ENCODE results near the gene EFNA3.

DNA sequence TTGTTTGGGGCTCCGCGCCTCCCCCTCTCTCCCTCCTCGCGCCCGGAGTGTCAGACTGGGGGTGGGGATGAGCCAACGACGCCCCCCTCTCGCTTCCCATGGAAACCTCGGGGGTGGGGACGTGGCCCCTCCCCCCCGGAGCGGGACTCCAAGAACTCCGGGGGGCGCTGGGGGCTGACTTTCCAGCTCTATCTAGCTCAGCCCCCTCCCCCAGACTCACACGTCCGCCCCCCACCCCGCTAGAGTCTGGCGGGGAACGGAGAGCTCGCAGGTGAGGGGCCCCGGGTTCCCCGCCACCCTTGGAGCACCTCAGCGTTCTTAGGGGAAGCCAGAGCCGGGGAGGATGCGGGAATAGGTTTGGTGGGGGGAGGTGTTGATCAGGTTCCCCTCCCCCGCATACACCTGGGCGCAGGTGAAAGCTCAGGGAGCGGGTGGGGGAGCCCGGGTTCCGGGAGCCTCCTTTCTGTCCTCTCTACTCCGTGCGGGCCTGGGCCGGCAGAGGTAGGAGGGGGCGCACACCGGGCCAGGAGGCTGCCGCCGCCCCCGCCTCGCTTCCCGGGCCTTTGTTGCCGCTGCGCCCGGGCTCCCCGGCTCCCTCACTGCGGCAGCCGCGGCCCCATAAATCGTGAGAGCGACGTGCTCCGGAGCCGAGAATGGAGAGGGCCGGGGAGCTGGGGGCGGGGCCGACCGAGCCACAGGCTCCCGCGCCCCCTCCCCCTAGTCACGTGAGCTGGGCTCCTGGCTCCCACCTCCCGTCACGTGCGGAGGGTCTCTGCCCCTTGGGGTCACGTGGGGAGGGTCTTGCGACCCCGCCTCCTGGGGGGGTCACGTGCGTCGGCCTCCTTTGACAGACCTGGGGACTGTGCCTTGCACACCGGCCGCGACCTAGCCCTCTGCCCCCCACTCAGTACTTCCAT, 1.9 kb downstream of the EFNA3 start:
- TF ChIP-seq GATA2 (IDR thresholded peaks at IDR 0.05; ENCODE audit: low read depth, low read length) (no peak), GATA3 (IDR thresholded peaks at IDR 0.05; ENCODE audit: low read depth, low read length) (no peak)
